GM23248 (cell line): Measurements from ENCODE around the gene PTPRD. TPM values are rescaled to one million over a fixed set of nuclear protein-coding genes. Genes with fewer than 3 reads are reported as not detected.

ENCODE experiments used
- DNase-seq: peaks from one replicate; pipeline ENCODE4 v3.0.0-alpha.2; 2015
- H2AFZ ChIP-seq: fragments of 200-600 bp; sonication (generic); 2 replicates; pipeline ENCODE4 v1.6.1; 2016; ENCODE audit warnings: antibody characterized with exemption
- H3F3A ChIP-seq: fragments of 200-600 bp; sonication (generic); 2 replicates; pipeline ENCODE4 v1.6.1; 2016; ENCODE audit warnings: mild to moderate bottlenecking, antibody characterized with exemption, mixed run types; ENCODE audit not compliant: insufficient read depth
- H3K27ac ChIP-seq: fragments of 200-600 bp; sonication (generic); 2 replicates; pipeline ENCODE4 v1.5.1; 2016; ENCODE audit warnings: mild to moderate bottlenecking
- H3K27me3 ChIP-seq: fragments of 200-600 bp; sonication (generic); replicated peaks from 2 replicates; pipeline ENCODE4 v1.6.1; 2016; ENCODE audit warnings: mild to moderate bottlenecking; ENCODE audit not compliant: insufficient read depth
- H3K36me3 ChIP-seq: fragments of 200-600 bp; sonication (generic); 2 replicates; pipeline ENCODE4 v1.6.1; 2016; ENCODE audit warnings: low read depth, mild to moderate bottlenecking
- H3K4me1 ChIP-seq: fragments of 200-600 bp; sonication (generic); 2 replicates; pipeline ENCODE4 v1.6.1; 2016; ENCODE audit warnings: mild to moderate bottlenecking; ENCODE audit not compliant: insufficient read depth
- H3K4me2 ChIP-seq: fragments of 200-600 bp; sonication (generic); one replicate; pipeline ENCODE4 v1.6.1; 2016; ENCODE audit warnings: mild to moderate bottlenecking; ENCODE audit not compliant: unreplicated experiment
- H3K4me3 ChIP-seq: fragments of 200-600 bp; sonication (generic); 2 replicates; pipeline ENCODE4 v1.5.1; 2016; ENCODE audit warnings: mild to moderate bottlenecking
- H3K79me2 ChIP-seq: fragments of 200-600 bp; sonication (generic); 2 replicates; pipeline ENCODE4 v1.6.1; 2016; ENCODE audit warnings: mild to moderate bottlenecking; ENCODE audit not compliant: insufficient read depth
- H3K9ac ChIP-seq: fragments of 200-600 bp; sonication (generic); 2 replicates; pipeline ENCODE4 v1.6.1; 2016; ENCODE audit warnings: mild to moderate bottlenecking
- H3K9me2 ChIP-seq: fragments of 200-600 bp; sonication (generic); 2 replicates; pipeline ENCODE4 v1.6.1; 2016; ENCODE audit warnings: mixed run types, mild to moderate bottlenecking, moderate library complexity; ENCODE audit not compliant: insufficient read depth
- H3K9me3 ChIP-seq: fragments of 200-600 bp; sonication (generic); one replicate; pipeline ENCODE4 v1.6.1; 2017; ENCODE audit warnings: low read depth
- H4K20me1 ChIP-seq: fragments of 200-600 bp; sonication (generic); 2 replicates; pipeline ENCODE4 v1.6.0; 2016; ENCODE audit not compliant: insufficient read depth
- EZH2 ChIP-seq: fragments of 200-600 bp; sonication (generic); IDR thresholded peaks from 2 replicates; pipeline ENCODE4 v1.6.1; 2018; ENCODE audit warnings: antibody characterized with exemption, mild to moderate bottlenecking; ENCODE audit not compliant: insufficient read depth, poor library complexity, severe bottlenecking
- EZH2phosphoT487 ChIP-seq: fragments of 200-600 bp; sonication (generic); IDR thresholded peaks from 2 replicates; pipeline ENCODE4 v1.6.1; 2018; ENCODE audit warnings: antibody characterized with exemption, moderate library complexity, mild to moderate bottlenecking, low read depth; ENCODE audit not compliant: insufficient read depth
- WGBS, 2 experiments: methylation state at CpG; one replicate each; pipeline ENCODE4 v1.1.6; 2015 to 2017; ENCODE audit warnings: low lambda C conversion rate in 2 of 2, low coverage in 1 of 2; ENCODE audit errors: missing lambda C conversion rate in 2 of 2; 5-methylcytosine and 5-hydroxymethylcytosine counted together
- in situ Hi-C: fragments of 300-500 bp; cut with MboI; formaldehyde crosslinking; loops from 2 replicates; pipeline ENCODE4 v1.15.0; 2020
- polyA plus RNA-seq: library from polyadenylated mRNA; unstranded; fragments of >200 nt; fragmentation: Nextera tagmentation; extraction: Ambion mirVana; gene quantifications from 2 replicates; pipeline ENCODE4 v1.2.1, GENCODE V29; 2016
- total RNA-seq: library from RNA; depleted of rRNA; stranded (reverse); fragments of >200 nt; shearing (Covaris generic); gene quantifications from 2 replicates; pipeline ENCODE4 v1.2.3, GENCODE V29; 2014

The PTPRD gene
- total and polyA plus RNA-seq, 2 experiments from 2014 or later, result 0.05 TPM; not detected in 1

DNA sequence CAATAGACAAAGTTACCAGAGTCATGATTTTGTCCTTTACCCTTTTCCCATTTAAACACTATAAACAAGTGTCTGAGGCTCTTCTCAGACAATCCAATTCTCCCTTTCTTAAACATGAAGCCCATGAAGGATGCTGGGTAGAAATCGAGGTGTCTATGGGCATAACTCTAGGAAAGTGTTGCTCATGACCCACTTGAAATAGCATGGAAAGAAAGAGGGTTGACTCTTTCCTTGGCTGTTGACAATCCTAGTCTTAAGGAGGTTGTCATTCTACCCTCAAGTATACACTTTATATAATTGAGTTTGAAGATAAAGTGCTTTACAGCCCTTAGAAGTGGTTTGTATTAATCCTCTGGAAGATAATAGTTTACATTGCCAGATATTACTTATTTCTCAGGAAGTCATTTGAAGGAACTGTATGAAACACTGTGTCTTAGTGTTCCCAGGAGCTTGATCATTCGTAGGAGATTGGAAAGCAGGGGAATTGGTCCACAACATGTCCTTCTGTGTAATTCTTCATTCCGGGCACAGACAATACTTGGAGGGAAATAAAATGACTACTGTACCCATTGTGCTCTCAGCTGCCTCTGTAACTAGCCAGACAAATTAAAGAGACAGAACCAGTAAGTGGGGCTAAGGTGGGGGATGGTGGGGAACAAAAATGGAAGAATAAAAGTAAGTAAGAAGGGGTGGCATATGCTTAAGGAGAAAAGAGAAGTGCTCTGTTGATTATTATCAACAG lies 1734.9 kb downstream of the PTPRD start:
- Histone ChIP-seq H3K4me2 (no peak overlapping the region), H3K27ac (no peak overlapping the region), H3K4me1 (no peaks in the 10 kb centered on the region), H3K9ac (no peak overlapping the region), H3K4me3 (no peak overlapping the region), H3K9me2 (no peaks in the 10 kb centered on the region), H3K27me3 (no peaks in the 10 kb centered on the region), H3K9me3 (no peaks in the 10 kb centered on the region), H4K20me1 (no peaks in the 10 kb centered on the region), H3K36me3 (no peaks in the 10 kb centered on the region), H2AFZ (no peak overlapping the region), H3K79me2 (no peaks in the 10 kb centered on the region), H3F3A (no peaks in the 10 kb centered on the region)
- DNase-seq, result no peak
- in situ Hi-C loops, result no loop called here
- 1 to 3% methylated on average over 3 of the region's 3 CpGs for WGBS, 2 experiments
- TF ChIP-seq EZH2phosphoT487 (no peak), EZH2 (no peak)

DNA sequence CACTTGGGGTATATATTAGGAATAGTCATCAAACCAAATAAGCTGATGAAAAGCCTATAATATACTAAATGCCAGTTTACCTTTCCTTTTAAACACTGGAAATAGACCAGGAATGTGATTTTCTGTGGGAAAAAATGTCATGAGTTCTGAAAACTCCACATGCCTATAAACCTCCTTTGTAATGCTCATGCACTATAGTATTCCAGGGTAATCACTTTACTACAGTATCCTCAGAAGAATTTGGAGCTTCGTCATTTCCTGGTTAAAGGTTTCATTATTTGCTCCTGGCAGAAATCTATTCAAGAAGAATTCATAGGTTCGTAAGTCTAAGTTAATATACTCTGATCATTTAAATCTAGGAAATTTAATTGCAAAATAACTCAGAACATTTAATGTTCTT lies 1736.5 kb downstream of the PTPRD start:
- Histone ChIP-seq H3K4me2 (no peak overlapping the region), H3K36me3 (no peaks in the 10 kb centered on the region), H3K9me2 (no peaks in the 10 kb centered on the region), H3F3A (no peaks in the 10 kb centered on the region), H3K79me2 (no peaks in the 10 kb centered on the region), H3K4me3 (no peak overlapping the region), H3K4me1 (no peaks in the 10 kb centered on the region), H3K9ac (no peak overlapping the region), H3K9me3 (no peaks in the 10 kb centered on the region), H4K20me1 (no peaks in the 10 kb centered on the region), H2AFZ (no peak overlapping the region), H3K27ac (no peak overlapping the region), H3K27me3 (no peaks in the 10 kb centered on the region)
- WGBS, 2 experiments, result 21 to 22% methylated on average over 2 of the region's 2 CpGs
- DNase-seq, result no peak
- no peak for TF ChIP-seq EZH2
- no peak for TF ChIP-seq EZH2phosphoT487
- in situ Hi-C loops, result no loop called here

DNA sequence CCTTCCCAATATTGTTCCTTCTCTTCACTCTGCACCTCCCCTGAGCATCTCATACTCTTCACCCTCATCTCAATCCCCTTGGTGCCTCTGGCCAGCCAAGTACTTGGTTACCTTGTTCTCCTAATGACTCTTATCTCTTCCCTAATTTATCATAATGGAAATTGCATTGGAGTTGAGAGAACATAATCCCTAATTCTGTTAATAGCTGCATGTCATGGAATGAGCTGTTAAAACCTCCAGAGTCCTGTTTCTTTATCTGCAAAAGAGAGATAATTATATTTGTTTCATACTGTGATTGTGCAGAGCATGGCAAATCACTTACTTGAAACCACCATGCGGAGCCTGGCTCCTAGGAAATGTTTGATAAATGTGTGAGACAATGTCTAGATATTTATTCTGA lies 1738.3 kb downstream of the PTPRD start:
- Histone ChIP-seq H4K20me1 (no peaks in the 10 kb centered on the region), H3K36me3 (no peaks in the 10 kb centered on the region), H3F3A (no peaks in the 10 kb centered on the region), H3K27me3 (no peaks in the 10 kb centered on the region), H2AFZ (no peak overlapping the region), H3K9ac (no peak overlapping the region), H3K27ac (no peak overlapping the region), H3K4me2 (no peak overlapping the region), H3K4me3 (no peak overlapping the region), H3K9me2 (no peaks in the 10 kb centered on the region), H3K9me3 (no peaks in the 10 kb centered on the region), H3K4me1 (no peaks in the 10 kb centered on the region), H3K79me2 (no peaks in the 10 kb centered on the region)
- DNase-seq, result no peak
- in situ Hi-C loops, result no loop called here
- no peak for TF ChIP-seq EZH2phosphoT487
- TF ChIP-seq EZH2, result no peak
- WGBS, 2 experiments, result 9 to 14% methylated on average over 1 of the region's 1 CpG

DNA sequence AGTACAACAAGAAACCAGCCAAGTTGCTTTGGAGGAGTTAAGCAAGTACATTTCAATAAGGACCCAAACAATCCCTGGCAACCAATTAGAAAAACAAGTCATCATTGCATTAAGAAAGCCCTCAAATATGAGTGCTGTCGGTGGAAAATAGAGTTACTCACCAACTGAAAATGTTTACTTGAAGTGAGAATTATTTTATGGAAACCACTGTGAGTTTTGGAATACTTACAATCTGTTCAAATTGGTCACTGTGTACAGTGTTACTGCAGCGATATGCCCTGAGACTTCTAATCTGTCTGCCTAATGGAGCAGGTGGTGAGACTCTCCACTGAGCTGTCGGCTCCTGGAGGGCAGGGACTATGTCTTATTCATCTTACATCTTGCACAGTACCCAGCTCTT lies 1740.0 kb downstream of the PTPRD start:
- Histone ChIP-seq H3K4me2 (no peak overlapping the region), H3K4me3 (no peak overlapping the region), H3K36me3 (no peaks in the 10 kb centered on the region), H3K79me2 (no peaks in the 10 kb centered on the region), H3K9ac (no peak overlapping the region), H3K27ac (no peak overlapping the region), H3F3A (no peaks in the 10 kb centered on the region), H3K9me3 (no peaks in the 10 kb centered on the region), H2AFZ (no peak overlapping the region), H3K27me3 (no peaks in the 10 kb centered on the region), H3K9me2 (no peaks in the 10 kb centered on the region), H4K20me1 (no peaks in the 10 kb centered on the region), H3K4me1 (no peaks in the 10 kb centered on the region)
- 3 to 4% methylated on average over 3 of the region's 3 CpGs for WGBS, 2 experiments
- TF ChIP-seq EZH2, result no peak
- no peak for TF ChIP-seq EZH2phosphoT487
- DNase-seq, result no peak
- in situ Hi-C loops, result no loop called here
